ENCODE results near the gene CYP3A5.
A peak's percentile ranks its signal among the peaks of the same experiment; 100 is the strongest.

The CYP3A5 gene

DNA sequence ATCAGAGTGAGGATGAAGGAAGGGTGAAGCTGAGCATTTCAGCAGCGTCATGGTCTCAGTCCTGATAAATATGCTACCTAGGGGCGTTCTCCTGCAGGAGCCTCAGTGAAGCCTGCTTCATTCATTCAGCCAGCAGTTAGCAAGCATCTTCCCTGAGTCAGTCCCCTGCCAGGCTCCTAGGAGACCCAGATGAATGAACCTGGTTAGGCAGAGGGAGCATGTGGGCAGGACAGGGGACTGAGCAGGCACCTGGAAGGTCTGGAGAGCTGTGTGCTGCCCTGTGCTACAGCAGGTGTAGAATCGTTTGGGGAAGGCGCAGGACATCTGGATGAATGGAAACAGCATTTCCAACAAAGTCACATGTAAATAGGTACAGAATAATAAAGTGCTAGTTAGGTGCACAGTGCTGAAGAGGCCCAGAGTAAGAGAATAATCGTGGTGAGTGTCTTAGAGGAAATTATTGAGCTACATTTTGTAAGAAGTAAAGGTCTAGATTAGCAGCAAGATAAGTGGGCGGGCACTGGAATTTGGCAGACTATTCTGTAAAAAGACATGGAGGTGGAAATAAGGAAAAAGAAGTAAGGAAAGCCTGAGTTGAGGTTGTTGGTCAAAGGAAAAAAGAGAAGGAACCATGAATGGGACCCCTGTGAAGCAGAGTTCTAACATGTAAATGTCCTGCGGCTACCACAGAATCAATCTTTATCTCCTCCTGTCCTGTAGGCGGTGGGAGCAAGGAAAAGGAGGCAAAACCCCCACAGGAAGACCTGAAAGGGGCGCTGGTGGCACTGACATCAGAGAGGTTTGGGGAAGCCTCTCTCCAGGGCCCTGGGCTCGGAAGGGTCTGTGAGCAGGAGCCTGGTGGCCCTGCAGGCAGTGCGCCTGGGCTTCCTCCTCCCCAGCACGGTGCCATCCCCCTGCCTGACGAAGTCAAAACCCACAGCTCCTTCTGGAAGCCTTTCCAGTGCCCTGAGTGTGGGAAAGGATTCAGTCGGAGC lies 51.0 kb downstream of the CYP3A5 start:
- no peaks in the 10 kb centered on the region for H3K4me1 ChIP-seq (ENCODE audit: control insufficient read depth, insufficient read depth, low read length)
- H3K4me3 ChIP-seq (ENCODE audit: low read depth, low read length) = no peak overlapping the region
- ChIA-PET CTCF (interaction anchor here (0.7 kb wide), 1 partner anchor 23 kb away, joined by 6 read pairs; no protein-coding TSS in a partner anchor), POLR2A (no interaction called here)
- H3K36me3 ChIP-seq (ENCODE audit: control insufficient read depth in 2 of 2, insufficient read depth in 1 of 2, low read length in 2 of 2) = peaks cover 47 to 89% of the 10 kb centered on the region in 2 experiments
- no peak for TF ChIP-seq ZBTB17 (tag by site-specific recombination; IDR thresholded peaks at IDR 0.05)
- TF ChIP-seq KLF1 (tag by site-specific recombination; IDR thresholded peaks at IDR 0.05) = no peak
- TF ChIP-seq ZNF529 (tag by site-specific recombination; IDR thresholded peaks at IDR 0.05; ENCODE audit: insufficient replicate concordance) = no peak
- no peak for TF ChIP-seq ZBTB20 (tag by site-specific recombination; IDR thresholded peaks at IDR 0.05)
- TF ChIP-seq, protein P1, sequence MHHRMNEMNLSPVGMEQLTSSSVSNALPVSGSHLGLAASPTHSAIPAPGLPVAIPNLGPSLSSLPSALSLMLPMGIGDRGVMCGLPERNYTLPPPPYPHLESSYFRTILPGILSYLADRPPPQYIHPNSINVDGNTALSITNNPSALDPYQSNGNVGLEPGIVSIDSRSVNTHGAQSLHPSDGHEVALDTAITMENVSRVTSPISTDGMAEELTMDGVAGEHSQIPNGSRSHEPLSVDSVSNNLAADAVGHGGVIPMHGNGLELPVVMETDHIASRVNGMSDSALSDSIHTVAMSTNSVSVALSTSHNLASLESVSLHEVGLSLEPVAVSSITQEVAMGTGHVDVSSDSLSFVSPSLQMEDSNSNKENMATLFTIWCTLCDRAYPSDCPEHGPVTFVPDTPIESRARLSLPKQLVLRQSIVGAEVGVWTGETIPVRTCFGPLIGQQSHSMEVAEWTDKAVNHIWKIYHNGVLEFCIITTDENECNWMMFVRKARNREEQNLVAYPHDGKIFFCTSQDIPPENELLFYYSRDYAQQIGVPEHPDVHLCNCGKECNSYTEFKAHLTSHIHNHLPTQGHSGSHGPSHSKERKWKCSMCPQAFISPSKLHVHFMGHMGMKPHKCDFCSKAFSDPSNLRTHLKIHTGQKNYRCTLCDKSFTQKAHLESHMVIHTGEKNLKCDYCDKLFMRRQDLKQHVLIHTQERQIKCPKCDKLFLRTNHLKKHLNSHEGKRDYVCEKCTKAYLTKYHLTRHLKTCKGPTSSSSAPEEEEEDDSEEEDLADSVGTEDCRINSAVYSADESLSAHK (tag by site-specific recombination; IDR thresholded peaks at IDR 0.05) = no peak
- TF ChIP-seq ZNF707 (tag by site-specific recombination; IDR thresholded peaks at IDR 0.05) = no peak
- no peak overlapping the region for H3K27ac ChIP-seq (ENCODE audit: extremely low read depth, low read depth, low read length)
- H3K9me3 ChIP-seq (ENCODE audit: control insufficient read depth, insufficient read depth, low read depth, low read length) = no peaks in the 10 kb centered on the region

DNA sequence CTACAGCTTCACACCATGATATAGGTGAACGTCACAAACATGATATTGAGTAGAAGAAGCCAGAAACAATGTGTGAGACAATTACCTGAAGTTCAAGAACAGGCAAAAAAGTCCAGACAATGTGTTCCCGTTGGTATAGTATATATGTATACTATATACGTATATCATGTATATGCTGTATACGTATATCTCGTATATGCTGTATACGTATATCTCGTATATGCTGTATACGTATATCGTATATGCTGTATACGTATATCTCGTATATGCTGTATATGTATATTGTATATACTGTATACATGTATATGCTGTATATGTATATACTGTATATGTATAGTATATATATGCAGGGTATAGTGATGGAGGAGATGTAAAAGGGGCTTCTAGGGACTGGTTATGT lies 52.3 kb downstream of the CYP3A5 start:
- ChIA-PET POLR2A (interaction anchor here (1.1 kb wide), 1 partner anchor 11 kb away, joined by 6 read pairs; the partner anchor contains the start of gene ZSCAN25), CTCF (no interaction called here)
- H3K27ac ChIP-seq (ENCODE audit: extremely low read depth, low read depth, low read length) = no peak overlapping the region
- TF ChIP-seq ZSCAN16 (tag by site-specific recombination; IDR thresholded peaks at IDR 0.05) (no peak), KLF10 (tag by site-specific recombination; IDR thresholded peaks at IDR 0.05) (no peak), ZNF768 (tag by site-specific recombination; IDR thresholded peaks at IDR 0.05) (no peak), GLIS1 (tag by site-specific recombination; IDR thresholded peaks at IDR 0.05) (no peak), ZNF473 (tag by site-specific recombination; IDR thresholded peaks at IDR 0.05) (no peak)
- TF ChIP-seq, protein P2, sequence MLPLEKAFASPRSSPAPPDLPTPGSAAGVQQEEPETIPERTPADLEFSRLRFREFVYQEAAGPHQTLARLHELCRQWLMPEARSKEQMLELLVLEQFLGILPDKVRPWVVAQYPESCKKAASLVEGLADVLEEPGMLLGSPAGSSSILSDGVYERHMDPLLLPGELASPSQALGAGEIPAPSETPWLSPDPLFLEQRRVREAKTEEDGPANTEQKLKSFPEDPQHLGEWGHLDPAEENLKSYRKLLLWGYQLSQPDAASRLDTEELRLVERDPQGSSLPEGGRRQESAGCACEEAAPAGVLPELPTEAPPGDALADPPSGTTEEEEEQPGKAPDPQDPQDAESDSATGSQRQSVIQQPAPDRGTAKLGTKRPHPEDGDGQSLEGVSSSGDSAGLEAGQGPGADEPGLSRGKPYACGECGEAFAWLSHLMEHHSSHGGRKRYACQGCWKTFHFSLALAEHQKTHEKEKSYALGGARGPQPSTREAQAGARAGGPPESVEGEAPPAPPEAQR (tag by site-specific recombination; IDR thresholded peaks at IDR 0.05) = no peak
- TF ChIP-seq, protein P3, sequence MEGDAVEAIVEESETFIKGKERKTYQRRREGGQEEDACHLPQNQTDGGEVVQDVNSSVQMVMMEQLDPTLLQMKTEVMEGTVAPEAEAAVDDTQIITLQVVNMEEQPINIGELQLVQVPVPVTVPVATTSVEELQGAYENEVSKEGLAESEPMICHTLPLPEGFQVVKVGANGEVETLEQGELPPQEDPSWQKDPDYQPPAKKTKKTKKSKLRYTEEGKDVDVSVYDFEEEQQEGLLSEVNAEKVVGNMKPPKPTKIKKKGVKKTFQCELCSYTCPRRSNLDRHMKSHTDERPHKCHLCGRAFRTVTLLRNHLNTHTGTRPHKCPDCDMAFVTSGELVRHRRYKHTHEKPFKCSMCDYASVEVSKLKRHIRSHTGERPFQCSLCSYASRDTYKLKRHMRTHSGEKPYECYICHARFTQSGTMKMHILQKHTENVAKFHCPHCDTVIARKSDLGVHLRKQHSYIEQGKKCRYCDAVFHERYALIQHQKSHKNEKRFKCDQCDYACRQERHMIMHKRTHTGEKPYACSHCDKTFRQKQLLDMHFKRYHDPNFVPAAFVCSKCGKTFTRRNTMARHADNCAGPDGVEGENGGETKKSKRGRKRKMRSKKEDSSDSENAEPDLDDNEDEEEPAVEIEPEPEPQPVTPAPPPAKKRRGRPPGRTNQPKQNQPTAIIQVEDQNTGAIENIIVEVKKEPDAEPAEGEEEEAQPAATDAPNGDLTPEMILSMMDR (tag by site-specific recombination; IDR thresholded peaks at IDR 0.05) = no peak
- H3K36me3 ChIP-seq (ENCODE audit: control insufficient read depth in 2 of 2, insufficient read depth in 1 of 2, low read length in 2 of 2) = peaks cover 48 to 91% of the 10 kb centered on the region in 2 experiments
- no peaks in the 10 kb centered on the region for H3K9me3 ChIP-seq (ENCODE audit: control insufficient read depth, insufficient read depth, low read depth, low read length)
- H3K4me1 ChIP-seq (ENCODE audit: control insufficient read depth, insufficient read depth, low read length) = no peaks in the 10 kb centered on the region
- H3K4me3 ChIP-seq (ENCODE audit: low read depth, low read length) = no peak overlapping the region

DNA sequence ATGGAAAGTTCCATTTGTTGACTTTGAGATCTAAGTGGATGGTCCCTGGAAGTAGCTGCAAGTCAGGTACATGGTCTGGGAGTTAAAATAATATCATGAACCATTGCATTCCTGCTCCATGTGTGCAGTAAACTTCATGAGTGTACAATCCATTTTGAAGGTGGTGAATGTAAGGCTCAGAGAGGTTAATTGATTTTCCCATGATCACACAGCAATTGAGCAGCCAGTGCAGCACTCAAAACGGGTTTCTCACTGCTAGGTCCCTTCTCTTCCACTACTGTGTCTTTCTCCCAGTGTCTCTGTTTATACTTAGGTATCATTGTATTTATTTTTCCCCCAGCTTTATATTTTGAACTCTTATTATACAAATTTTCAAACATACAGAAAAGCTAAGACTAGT lies 53.1 kb downstream of the CYP3A5 start:
- H3K9me3 ChIP-seq (ENCODE audit: control insufficient read depth, insufficient read depth, low read depth, low read length) = no peaks in the 10 kb centered on the region
- TF ChIP-seq ZNF768 (tag by site-specific recombination; IDR thresholded peaks at IDR 0.05) (peak; percentile 92), GLIS1 (tag by site-specific recombination; IDR thresholded peaks at IDR 0.05) (no peak)
- peaks cover 48 to 96% of the 10 kb centered on the region in 2 experiments for H3K36me3 ChIP-seq (ENCODE audit: control insufficient read depth in 2 of 2, insufficient read depth in 1 of 2, low read length in 2 of 2)
- H3K4me1 ChIP-seq (ENCODE audit: control insufficient read depth, insufficient read depth, low read length) = no peaks in the 10 kb centered on the region
- ChIA-PET CTCF (no interaction called here), POLR2A (interaction anchor here (1.1 kb wide), 1 partner anchor 10 kb away, joined by 6 read pairs; the partner anchor contains the start of gene ZSCAN25)
- H3K4me3 ChIP-seq (ENCODE audit: low read depth, low read length) = no peak overlapping the region
- no peak overlapping the region for H3K27ac ChIP-seq (ENCODE audit: extremely low read depth, low read depth, low read length)
